OCI-LY7 (cell line): Measurements from ENCODE around the gene CDC14B.

Source experiments
- CTCF ChIP-seq: fragments of 200-600 bp; sonication (generic); conservative IDR thresholded peaks from 2 replicates; pipeline ENCODE4 v1.5.1; 2014; ENCODE audit warnings: mild to moderate bottlenecking, antibody characterized with exemption, low read length, moderate library complexity, mixed read lengths
- EZH2phosphoT487 ChIP-seq: fragments of 200-600 bp; sonication (generic); IDR thresholded peaks from 2 replicates; pipeline ENCODE4 v1.6.1; 2018; ENCODE audit warnings: low read depth, borderline replicate concordance, mild to moderate bottlenecking, mixed run types, antibody characterized with exemption, low read length, moderate library complexity, mixed read lengths

GRCh38 chr9:96509848-96510247 lies 109.8 kb downstream of the CDC14B start:
- TF ChIP-seq CTCF (no peak), EZH2phosphoT487 (no peak)
